ENCODE results near the gene PRSS1. TPM values are rescaled to one million over a fixed set of nuclear protein-coding genes. Genes with fewer than 3 reads are reported as not detected.

Gene PRSS1
- total RNA-seq, 4 donors from 2014 or later, result 1.7 to 51.3 (median 4.8) TPM

- Histone ChIP-seq H3K9me3 (no peaks in the 10 kb centered on the region), H3K4me3 (no peak overlapping the region), H3K27me3 (no peaks in the 10 kb centered on the region), H3K27ac (no peak overlapping the region), H3K4me1 (no peaks in the 10 kb centered on the region), H3K36me3 (no peaks in the 10 kb centered on the region)
- 58 to 73% methylated on average over 1 of the region's 1 CpG for WGBS, 2 donors
- TF ChIP-seq CTCF (IDR thresholded peaks at IDR 0.05) (no peak), POLR2A (IDR thresholded peaks at IDR 0.05) (no peak), EP300 (IDR thresholded peaks at IDR 0.05) (no peak)
- DNase-seq (ENCODE audit: low spot score in 2 of 2), result no peak
Observed at GRCh38 chr7:142718313-142718712, 31.0 kb upstream of the PRSS1 start.

GRCh38 chr7:142720172-142720773 is 29.0 kb upstream of the PRSS1 start:
- no peak for TF ChIP-seq EP300 (IDR thresholded peaks at IDR 0.05)
- TF ChIP-seq POLR2A (IDR thresholded peaks at IDR 0.05), result no peak
- no peak for TF ChIP-seq CTCF (IDR thresholded peaks at IDR 0.05)
- Histone ChIP-seq H3K27ac (no peak overlapping the region), H3K36me3 (no peaks in the 10 kb centered on the region), H3K4me1 (no peaks in the 10 kb centered on the region), H3K9me3 (no peaks in the 10 kb centered on the region), H3K4me3 (no peak overlapping the region), H3K27me3 (no peaks in the 10 kb centered on the region)
- WGBS, 2 donors, result 85 to 91% methylated on average over 8 of the region's 8 CpGs
- no peak for DNase-seq (ENCODE audit: low spot score in 2 of 2)

GRCh38 chr7:142720986-142721385 is 28.3 kb upstream of the PRSS1 start:
- H3K4me1 ChIP-seq, result no peaks in the 10 kb centered on the region
- 73 to 79% methylated on average over 10 of the region's 10 CpGs for WGBS, 2 donors
- H3K36me3 ChIP-seq, result no peaks in the 10 kb centered on the region
- no peaks in the 10 kb centered on the region for H3K9me3 ChIP-seq
- H3K4me3 ChIP-seq, result no peak overlapping the region
- TF ChIP-seq POLR2A (IDR thresholded peaks at IDR 0.05), result no peak
- TF ChIP-seq CTCF (IDR thresholded peaks at IDR 0.05), result no peak
- TF ChIP-seq EP300 (IDR thresholded peaks at IDR 0.05), result no peak
- DNase-seq (ENCODE audit: low spot score in 2 of 2), result no peak
- no peak overlapping the region for H3K27ac ChIP-seq
- no peaks in the 10 kb centered on the region for H3K27me3 ChIP-seq

GRCh38 chr7:142722248-142722794 is 27.0 kb upstream of the PRSS1 start:
- DNase-seq (ENCODE audit: low spot score in 2 of 2), result no peak
- Histone ChIP-seq H3K27ac (no peak overlapping the region), H3K4me1 (no peaks in the 10 kb centered on the region), H3K4me3 (no peak overlapping the region), H3K36me3 (no peaks in the 10 kb centered on the region), H3K9me3 (no peaks in the 10 kb centered on the region), H3K27me3 (no peaks in the 10 kb centered on the region)
- TF ChIP-seq CTCF (IDR thresholded peaks at IDR 0.05), result no peak
- TF ChIP-seq EP300 (IDR thresholded peaks at IDR 0.05), result no peak
- no peak for TF ChIP-seq POLR2A (IDR thresholded peaks at IDR 0.05)
- WGBS, 2 donors, result 69 to 70% methylated on average over 15 of the region's 15 CpGs

- no peak for TF ChIP-seq POLR2A (IDR thresholded peaks at IDR 0.05)
- TF ChIP-seq CTCF (IDR thresholded peaks at IDR 0.05), result no peak
- TF ChIP-seq EP300 (IDR thresholded peaks at IDR 0.05), result no peak
- DNase-seq (ENCODE audit: low spot score in 2 of 2), result no peak
- no peak overlapping the region for H3K4me3 ChIP-seq
- H3K27me3 ChIP-seq, result no peaks in the 10 kb centered on the region
- H3K4me1 ChIP-seq, result no peaks in the 10 kb centered on the region
- 89 to 90% methylated on average over 8 of the region's 8 CpGs for WGBS, 2 donors
- H3K9me3 ChIP-seq, result peaks cover 0 to 19% (median 0%) of the 10 kb centered on the region in 4 donors
- no peak overlapping the region for H3K27ac ChIP-seq
- no peaks in the 10 kb centered on the region for H3K36me3 ChIP-seq
Observed at GRCh38 chr7:142733271-142733670, 16.0 kb upstream of the PRSS1 start.

Measured in tibial nerve (tissue), 4 donors.